ENCODE data around the gene VWA8.

The VWA8 gene

DNA sequence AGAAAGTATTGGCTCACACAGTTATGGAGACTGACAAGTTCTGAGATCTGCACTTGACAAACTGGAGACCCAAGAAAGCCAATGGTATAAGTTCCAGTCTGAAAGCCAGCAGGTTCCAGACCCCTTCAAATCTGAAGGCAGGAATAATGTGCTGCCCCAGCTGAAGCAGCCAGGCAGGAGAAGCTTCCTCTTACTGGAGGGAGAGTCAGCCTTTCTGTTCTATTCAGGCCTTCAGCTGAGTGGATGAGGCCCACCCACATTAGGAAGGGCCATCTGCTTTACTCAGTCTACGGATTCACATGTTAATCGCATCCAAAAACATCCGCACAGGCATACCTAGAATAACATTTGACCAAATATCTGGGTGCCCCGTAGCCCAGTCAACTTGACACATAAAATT lies 8.2 kb upstream of the VWA8 start:
- ChIA-PET POLR2A (no interaction called here), CTCF (no interaction called here)
- no peak overlapping the region for H3K27ac ChIP-seq (ENCODE audit: extremely low read depth, low read depth, low read length)
- no peak for TF ChIP-seq ZNF664 (tag by site-specific recombination; IDR thresholded peaks at IDR 0.05)
- TF ChIP-seq MYNN (tag by site-specific recombination; IDR thresholded peaks at IDR 0.05; ENCODE audit: borderline replicate concordance): no peak
- TF ChIP-seq RBAK (tag by site-specific recombination; IDR thresholded peaks at IDR 0.05): no peak
- no peak for TF ChIP-seq ZNF830 (tag by site-specific recombination; IDR thresholded peaks at IDR 0.05; ENCODE audit: low read depth)
- no peak for TF ChIP-seq ZNF112 (tag by site-specific recombination; IDR thresholded peaks at IDR 0.05)
- TF ChIP-seq, protein P1, sequence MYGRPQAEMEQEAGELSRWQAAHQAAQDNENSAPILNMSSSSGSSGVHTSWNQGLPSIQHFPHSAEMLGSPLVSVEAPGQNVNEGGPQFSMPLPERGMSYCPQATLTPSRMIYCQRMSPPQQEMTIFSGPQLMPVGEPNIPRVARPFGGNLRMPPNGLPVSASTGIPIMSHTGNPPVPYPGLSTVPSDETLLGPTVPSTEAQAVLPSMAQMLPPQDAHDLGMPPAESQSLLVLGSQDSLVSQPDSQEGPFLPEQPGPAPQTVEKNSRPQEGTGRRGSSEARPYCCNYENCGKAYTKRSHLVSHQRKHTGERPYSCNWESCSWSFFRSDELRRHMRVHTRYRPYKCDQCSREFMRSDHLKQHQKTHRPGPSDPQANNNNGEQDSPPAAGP (tag by site-specific recombination; IDR thresholded peaks at IDR 0.05): no peak
- no peak for TF ChIP-seq WT1 (tag by site-specific recombination; IDR thresholded peaks at IDR 0.05)
- no peak for TF ChIP-seq ZNF501 (tag by site-specific recombination; IDR thresholded peaks at IDR 0.05)
- TF ChIP-seq ZNF433 (tag by site-specific recombination; IDR thresholded peaks at IDR 0.05; ENCODE audit: low read depth): no peak
- no peak for TF ChIP-seq ZNF121 (tag by site-specific recombination; IDR thresholded peaks at IDR 0.05)
- no peak for TF ChIP-seq ZNF837 (tag by site-specific recombination; IDR thresholded peaks at IDR 0.05)
- TF ChIP-seq, protein P2, sequence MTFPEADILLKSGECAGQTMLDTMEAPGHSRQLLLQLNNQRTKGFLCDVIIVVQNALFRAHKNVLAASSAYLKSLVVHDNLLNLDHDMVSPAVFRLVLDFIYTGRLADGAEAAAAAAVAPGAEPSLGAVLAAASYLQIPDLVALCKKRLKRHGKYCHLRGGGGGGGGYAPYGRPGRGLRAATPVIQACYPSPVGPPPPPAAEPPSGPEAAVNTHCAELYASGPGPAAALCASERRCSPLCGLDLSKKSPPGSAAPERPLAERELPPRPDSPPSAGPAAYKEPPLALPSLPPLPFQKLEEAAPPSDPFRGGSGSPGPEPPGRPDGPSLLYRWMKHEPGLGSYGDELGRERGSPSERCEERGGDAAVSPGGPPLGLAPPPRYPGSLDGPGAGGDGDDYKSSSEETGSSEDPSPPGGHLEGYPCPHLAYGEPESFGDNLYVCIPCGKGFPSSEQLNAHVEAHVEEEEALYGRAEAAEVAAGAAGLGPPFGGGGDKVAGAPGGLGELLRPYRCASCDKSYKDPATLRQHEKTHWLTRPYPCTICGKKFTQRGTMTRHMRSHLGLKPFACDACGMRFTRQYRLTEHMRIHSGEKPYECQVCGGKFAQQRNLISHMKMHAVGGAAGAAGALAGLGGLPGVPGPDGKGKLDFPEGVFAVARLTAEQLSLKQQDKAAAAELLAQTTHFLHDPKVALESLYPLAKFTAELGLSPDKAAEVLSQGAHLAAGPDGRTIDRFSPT (tag by site-specific recombination; IDR thresholded peaks at IDR 0.05): no peak
- TF ChIP-seq, protein P3, sequence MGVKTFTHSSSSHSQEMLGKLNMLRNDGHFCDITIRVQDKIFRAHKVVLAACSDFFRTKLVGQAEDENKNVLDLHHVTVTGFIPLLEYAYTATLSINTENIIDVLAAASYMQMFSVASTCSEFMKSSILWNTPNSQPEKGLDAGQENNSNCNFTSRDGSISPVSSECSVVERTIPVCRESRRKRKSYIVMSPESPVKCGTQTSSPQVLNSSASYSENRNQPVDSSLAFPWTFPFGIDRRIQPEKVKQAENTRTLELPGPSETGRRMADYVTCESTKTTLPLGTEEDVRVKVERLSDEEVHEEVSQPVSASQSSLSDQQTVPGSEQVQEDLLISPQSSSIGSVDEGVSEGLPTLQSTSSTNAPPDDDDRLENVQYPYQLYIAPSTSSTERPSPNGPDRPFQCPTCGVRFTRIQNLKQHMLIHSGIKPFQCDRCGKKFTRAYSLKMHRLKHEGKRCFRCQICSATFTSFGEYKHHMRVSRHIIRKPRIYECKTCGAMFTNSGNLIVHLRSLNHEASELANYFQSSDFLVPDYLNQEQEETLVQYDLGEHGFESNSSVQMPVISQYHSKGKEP (tag by site-specific recombination; IDR thresholded peaks at IDR 0.05): no peak
- TF ChIP-seq ZNF544 (tag by site-specific recombination; IDR thresholded peaks at IDR 0.05): no peak
- TF ChIP-seq SP7 (tag by site-specific recombination; IDR thresholded peaks at IDR 0.05): no peak
- TF ChIP-seq, protein P4, sequence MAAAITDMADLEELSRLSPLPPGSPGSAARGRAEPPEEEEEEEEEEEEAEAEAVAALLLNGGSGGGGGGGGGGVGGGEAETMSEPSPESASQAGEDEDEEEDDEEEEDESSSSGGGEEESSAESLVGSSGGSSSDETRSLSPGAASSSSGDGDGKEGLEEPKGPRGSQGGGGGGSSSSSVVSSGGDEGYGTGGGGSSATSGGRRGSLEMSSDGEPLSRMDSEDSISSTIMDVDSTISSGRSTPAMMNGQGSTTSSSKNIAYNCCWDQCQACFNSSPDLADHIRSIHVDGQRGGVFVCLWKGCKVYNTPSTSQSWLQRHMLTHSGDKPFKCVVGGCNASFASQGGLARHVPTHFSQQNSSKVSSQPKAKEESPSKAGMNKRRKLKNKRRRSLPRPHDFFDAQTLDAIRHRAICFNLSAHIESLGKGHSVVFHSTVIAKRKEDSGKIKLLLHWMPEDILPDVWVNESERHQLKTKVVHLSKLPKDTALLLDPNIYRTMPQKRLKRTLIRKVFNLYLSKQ (tag by site-specific recombination; IDR thresholded peaks at IDR 0.05; ENCODE audit: borderline replicate concordance): no peak
- no peaks in the 10 kb centered on the region for H3K4me1 ChIP-seq (ENCODE audit: control insufficient read depth, insufficient read depth, low read length)
- H3K9me3 ChIP-seq (ENCODE audit: control insufficient read depth, insufficient read depth, low read depth, low read length): no peaks in the 10 kb centered on the region
- no peak overlapping the region for H3K4me3 ChIP-seq (ENCODE audit: low read depth, low read length)
- H3K36me3 ChIP-seq (ENCODE audit: control insufficient read depth in 2 of 2, insufficient read depth in 1 of 2, low read length in 2 of 2): no peaks in the 10 kb centered on the region

DNA sequence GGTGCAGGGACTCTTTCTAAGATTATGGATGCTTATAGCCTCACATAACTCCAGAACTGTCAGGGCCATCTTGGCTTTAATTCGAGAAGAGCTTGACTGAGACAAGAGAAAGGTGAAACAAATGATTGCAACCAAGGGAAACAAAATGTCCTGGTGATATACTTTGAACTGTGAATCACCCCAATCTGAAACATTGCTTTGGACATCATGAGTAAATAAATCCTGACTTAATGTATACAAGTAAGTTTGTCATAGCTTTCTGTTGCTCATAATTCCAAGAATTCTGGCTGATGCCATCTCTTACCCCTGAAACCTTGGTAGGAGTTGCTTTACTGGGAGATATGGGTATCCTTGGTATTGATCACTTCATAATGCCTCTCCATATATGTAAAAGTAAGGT lies 5.8 kb upstream of the VWA8 start:
- POLR2A ChIA-PET: interaction anchor here (0.5 kb wide), 1 partner anchor 66 kb away, joined by 3 read pairs; no protein-coding TSS in a partner anchor
- Histone ChIP-seq H3K4me1 (ENCODE audit: control insufficient read depth, insufficient read depth, low read length) (no peaks in the 10 kb centered on the region), H3K36me3 (ENCODE audit: control insufficient read depth in 2 of 2, insufficient read depth in 1 of 2, low read length in 2 of 2) (no peaks in the 10 kb centered on the region), H3K27ac (ENCODE audit: extremely low read depth, low read depth, low read length) (no peak overlapping the region), H3K9me3 (ENCODE audit: control insufficient read depth, insufficient read depth, low read depth, low read length) (no peaks in the 10 kb centered on the region), H3K4me3 (ENCODE audit: low read depth, low read length) (no peak overlapping the region)
- CTCF ChIA-PET: no interaction called here
- TF ChIP-seq ZSCAN30 (tag by site-specific recombination; IDR thresholded peaks at IDR 0.05): no peak
- no peak for TF ChIP-seq ZNF621 (tag by site-specific recombination; IDR thresholded peaks at IDR 0.05)
- no peak for TF ChIP-seq ZNF654 (tag by site-specific recombination; IDR thresholded peaks at IDR 0.05; ENCODE audit: low read depth)
- no peak for TF ChIP-seq KLF16 (tag by site-specific recombination; IDR thresholded peaks at IDR 0.05)
- TF ChIP-seq ZNF184 (tag by site-specific recombination; IDR thresholded peaks at IDR 0.05): no peak
- no peak for TF ChIP-seq GLIS1 (tag by site-specific recombination; IDR thresholded peaks at IDR 0.05)
- TF ChIP-seq GLI4 (tag by site-specific recombination; IDR thresholded peaks at IDR 0.05): no peak
- no peak for TF ChIP-seq ZNF157 (tag by site-specific recombination; IDR thresholded peaks at IDR 0.05)
- TF ChIP-seq KLF8 (tag by site-specific recombination; IDR thresholded peaks at IDR 0.05): no peak
- TF ChIP-seq ZBTB1 (tag by site-specific recombination; IDR thresholded peaks at IDR 0.05): no peak
- TF ChIP-seq ZBTB7A (tag by site-specific recombination; IDR thresholded peaks at IDR 0.05; ENCODE audit: low read depth): no peak
- TF ChIP-seq ZNF558 (tag by site-specific recombination; IDR thresholded peaks at IDR 0.05): no peak
- no peak for TF ChIP-seq ZNF596 (tag by site-specific recombination; IDR thresholded peaks at IDR 0.05)
- no peak for TF ChIP-seq ZNF239 (tag by site-specific recombination; IDR thresholded peaks at IDR 0.05)
- TF ChIP-seq ZNF112 (tag by site-specific recombination; IDR thresholded peaks at IDR 0.05): no peak
- TF ChIP-seq OSR2 (tag by site-specific recombination; IDR thresholded peaks at IDR 0.05): no peak
